Mesendoderm (in vitro differentiated cells): ENCODE measurements around the gene WDR72.

ENCODE experiments used
- DNase-seq: peaks from one replicate; pipeline ENCODE4 v3.0.0; 2013
- H2AK5ac ChIP-seq: 2 replicates; pipeline ENCODE4 v1.6.1; 2013; ENCODE audit warnings: low read length, inconsistent platforms
- H2BK120ac ChIP-seq: 2 replicates; pipeline ENCODE4 v1.6.1; 2013; ENCODE audit warnings: low read depth, mild to moderate bottlenecking, low read length, moderate library complexity, mixed read lengths
- H2BK15ac ChIP-seq: replicated peaks from 2 replicates; pipeline ENCODE4 v1.6.1; 2013; ENCODE audit warnings: low read depth, mild to moderate bottlenecking, moderate library complexity
- H2BK5ac ChIP-seq: 2 replicates; pipeline ENCODE4 v1.6.1; 2013; ENCODE audit warnings: low read length, inconsistent platforms
- H3K18ac ChIP-seq: 2 replicates; pipeline ENCODE4 v1.6.1; 2013; ENCODE audit warnings: mild to moderate bottlenecking, low read length, mixed read lengths
- H3K23ac ChIP-seq: one replicate; pipeline ENCODE4 v1.6.1; 2013; ENCODE audit warnings: low read length
- H3K27ac ChIP-seq: 2 replicates; pipeline ENCODE4 v1.5.1; 2013; ENCODE audit warnings: low read depth, mild to moderate bottlenecking, inconsistent platforms, low read length, moderate library complexity
- H3K27me3 ChIP-seq: 2 replicates; pipeline ENCODE4 v1.6.1; 2013; ENCODE audit warnings: low read length, control low read depth, mild to moderate bottlenecking, inconsistent platforms; ENCODE audit not compliant: insufficient read depth, poor library complexity
- H3K36me3 ChIP-seq: 2 replicates; pipeline ENCODE4 v1.6.1; 2013; ENCODE audit warnings: low read length, inconsistent platforms; ENCODE audit not compliant: control insufficient read depth, insufficient read depth
- H3K4ac ChIP-seq: one replicate; pipeline ENCODE4 v1.6.1; 2013; ENCODE audit warnings: low read depth, mild to moderate bottlenecking, low read length, moderate library complexity
- H3K4me1 ChIP-seq: 2 replicates; pipeline ENCODE4 v1.6.1; 2013; ENCODE audit warnings: low read depth, low read length, inconsistent platforms; ENCODE audit not compliant: control insufficient read depth
- H3K4me2 ChIP-seq: 2 replicates; pipeline ENCODE4 v1.6.1; 2013; ENCODE audit warnings: low read length
- H3K4me3 ChIP-seq: 2 replicates; pipeline ENCODE4 v1.5.1; 2013; ENCODE audit warnings: mild to moderate bottlenecking, low read length
- H3K56ac ChIP-seq: one replicate; pipeline ENCODE4 v1.6.1; 2013; ENCODE audit warnings: low read length
- H3K79me1 ChIP-seq: 2 replicates; pipeline ENCODE4 v1.6.1; 2013; ENCODE audit warnings: low read length, inconsistent platforms
- H3K79me2 ChIP-seq: 2 replicates; pipeline ENCODE4 v1.6.1; 2013; ENCODE audit warnings: mild to moderate bottlenecking, low read length; ENCODE audit not compliant: control insufficient read depth, insufficient read depth
- H3K9ac ChIP-seq: 2 replicates; pipeline ENCODE4 v1.6.1; 2013; ENCODE audit warnings: low read length, inconsistent platforms
- H4K5ac ChIP-seq: one replicate; pipeline ENCODE4 v1.6.1; 2013; ENCODE audit warnings: low read length
- H4K8ac ChIP-seq: one replicate; pipeline ENCODE4 v1.6.1; 2013; ENCODE audit warnings: low read depth, mild to moderate bottlenecking, control low read depth, low read length, moderate library complexity
- WGBS: extraction: QIAGEN DNeasy Blood & Tissue Kit; methylation state at CpG from one replicate; pipeline ENCODE4 v1.1.7; 2013; ENCODE audit warnings: low lambda C conversion rate, missing lambda C conversion rate; ENCODE audit not compliant: insufficient coverage; ENCODE audit errors: extremely low coverage; 5-methylcytosine and 5-hydroxymethylcytosine counted together

The WDR72 gene

GRCh38 chr15:53522991-53523390 lies 236.5 kb downstream of the WDR72 start:
- no peak overlapping the region for H2AK5ac ChIP-seq
- no peak overlapping the region for H3K4ac ChIP-seq
- no peaks in the 10 kb centered on the region for H3K79me1 ChIP-seq
- H3K36me3 ChIP-seq, result no peaks in the 10 kb centered on the region
- H3K56ac ChIP-seq, result no peak overlapping the region
- no peaks in the 10 kb centered on the region for H3K4me1 ChIP-seq
- H3K23ac ChIP-seq, result no peak overlapping the region
- no peak overlapping the region for H4K5ac ChIP-seq
- no peak overlapping the region for H2BK120ac ChIP-seq
- no peak overlapping the region for H3K27ac ChIP-seq
- peak overlapping the region; percentile 28 for H3K18ac ChIP-seq
- no peak overlapping the region for H3K4me3 ChIP-seq
- no peak overlapping the region for H2BK15ac ChIP-seq
- no peaks in the 10 kb centered on the region for H3K27me3 ChIP-seq
- no peak overlapping the region for H3K4me2 ChIP-seq
- no peaks in the 10 kb centered on the region for H3K79me2 ChIP-seq
- H2BK5ac ChIP-seq, result no peak overlapping the region
- no peak overlapping the region for H3K9ac ChIP-seq
- WGBS, result no CpG with 5 or more reads among the region's 3 CpGs
- H4K8ac ChIP-seq, result no peak overlapping the region
- DNase-seq, result peak; percentile 21

- Histone ChIP-seq H4K8ac (no peak overlapping the region), H3K27ac (no peak overlapping the region), H3K36me3 (no peaks in the 10 kb centered on the region), H2BK15ac (no peak overlapping the region), H3K4me2 (no peak overlapping the region), H2AK5ac (no peak overlapping the region), H3K23ac (no peak overlapping the region), H2BK120ac (no peak overlapping the region), H3K9ac (no peak overlapping the region), H2BK5ac (no peak overlapping the region), H3K4me3 (no peak overlapping the region), H3K56ac (no peak overlapping the region), H3K4me1 (no peaks in the 10 kb centered on the region), H4K5ac (no peak overlapping the region), H3K27me3 (no peaks in the 10 kb centered on the region), H3K79me1 (no peaks in the 10 kb centered on the region), H3K4ac (no peak overlapping the region), H3K18ac (no peak overlapping the region), H3K79me2 (no peaks in the 10 kb centered on the region)
- no CpG with 5 or more reads among the region's 2 CpGs for WGBS
- DNase-seq, result peak; percentile 10
Measured at GRCh38 chr15:53520996-53521395, 238.5 kb downstream of the WDR72 start.

GRCh38 chr15:53513431-53513830 lies 246.0 kb downstream of the WDR72 start:
- no peak for DNase-seq
- no CpG with 5 or more reads among the region's 3 CpGs for WGBS
- no peak overlapping the region for H3K4me2 ChIP-seq

DNA sequence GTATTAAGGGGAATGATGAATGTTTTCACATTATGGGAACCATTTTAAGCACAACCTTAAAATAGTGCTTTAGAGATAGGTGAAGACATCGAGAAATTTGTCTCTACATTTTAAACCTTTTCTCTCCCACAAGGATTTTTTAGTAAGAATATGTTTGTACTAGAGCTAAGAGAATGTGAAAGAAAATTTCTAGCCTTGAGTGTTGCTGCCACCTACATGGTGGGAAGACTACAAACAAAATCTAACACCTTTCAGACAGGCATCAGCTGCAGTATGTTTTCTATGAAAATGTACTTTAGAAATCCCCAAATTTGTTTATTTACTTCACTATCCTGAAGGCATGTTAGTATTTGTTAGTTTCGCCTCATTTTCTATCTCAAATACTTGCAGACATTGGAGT lies 247.4 kb downstream of the WDR72 start:
- Histone ChIP-seq H3K18ac (no peak overlapping the region), H3K4ac (no peak overlapping the region), H3K23ac (no peak overlapping the region), H3K4me3 (no peak overlapping the region), H3K36me3 (no peaks in the 10 kb centered on the region), H3K27me3 (no peaks in the 10 kb centered on the region), H3K4me2 (no peak overlapping the region), H4K8ac (no peak overlapping the region), H3K79me1 (no peaks in the 10 kb centered on the region), H3K4me1 (no peaks in the 10 kb centered on the region), H2BK15ac (no peak overlapping the region), H3K56ac (no peak overlapping the region), H2BK5ac (no peak overlapping the region), H4K5ac (no peak overlapping the region), H3K27ac (no peak overlapping the region), H2AK5ac (no peak overlapping the region), H3K79me2 (no peaks in the 10 kb centered on the region), H2BK120ac (no peak overlapping the region), H3K9ac (no peak overlapping the region)
- no CpG with 5 or more reads among the region's 2 CpGs for WGBS
- DNase-seq, result peak; percentile 23

More at GRCh38 chr15:53513431-53513830, 246.0 kb downstream of the WDR72 start:
- Histone ChIP-seq H4K5ac (no peak overlapping the region), H3K4me1 (no peaks in the 10 kb centered on the region), H3K27ac (no peak overlapping the region), H3K23ac (no peak overlapping the region), H3K27me3 (no peaks in the 10 kb centered on the region), H3K79me1 (no peaks in the 10 kb centered on the region), H2BK120ac (no peak overlapping the region), H3K9ac (no peak overlapping the region), H2BK5ac (no peak overlapping the region), H3K36me3 (no peaks in the 10 kb centered on the region), H2BK15ac (no peak overlapping the region), H3K18ac (no peak overlapping the region), H3K79me2 (no peaks in the 10 kb centered on the region), H3K4me3 (no peak overlapping the region), H4K8ac (no peak overlapping the region), H2AK5ac (no peak overlapping the region), H3K4ac (no peak overlapping the region), H3K56ac (no peak overlapping the region)

GRCh38 chr15:53511175-53511574 lies 248.3 kb downstream of the WDR72 start:
- Histone ChIP-seq H3K79me1 (no peaks in the 10 kb centered on the region), H2AK5ac (no peak overlapping the region), H3K56ac (no peak overlapping the region), H4K5ac (no peak overlapping the region), H3K23ac (no peak overlapping the region), H3K79me2 (no peaks in the 10 kb centered on the region), H3K4me3 (no peak overlapping the region), H4K8ac (no peak overlapping the region), H3K9ac (no peak overlapping the region), H3K36me3 (no peaks in the 10 kb centered on the region), H2BK15ac (no peak overlapping the region), H3K4ac (no peak overlapping the region), H2BK5ac (no peak overlapping the region), H3K27me3 (no peaks in the 10 kb centered on the region), H2BK120ac (no peak overlapping the region), H3K4me2 (no peak overlapping the region), H3K18ac (no peak overlapping the region), H3K27ac (no peak overlapping the region), H3K4me1 (no peaks in the 10 kb centered on the region)
- no peak for DNase-seq

- H2BK15ac ChIP-seq, result no peak overlapping the region
- H3K4ac ChIP-seq, result no peak overlapping the region
- no peaks in the 10 kb centered on the region for H3K4me1 ChIP-seq
- WGBS, result no CpG with 5 or more reads among the region's 2 CpGs
- no peak overlapping the region for H2BK5ac ChIP-seq
- no peak overlapping the region for H3K9ac ChIP-seq
- H3K4me2 ChIP-seq, result no peak overlapping the region
- no peak overlapping the region for H2BK120ac ChIP-seq
- no peak overlapping the region for H3K27ac ChIP-seq
- H3K79me2 ChIP-seq, result no peaks in the 10 kb centered on the region
- H4K5ac ChIP-seq, result no peak overlapping the region
- H3K23ac ChIP-seq, result no peak overlapping the region
- no peak overlapping the region for H3K56ac ChIP-seq
- H2AK5ac ChIP-seq, result no peak overlapping the region
- DNase-seq, result peak; percentile 16
- H3K36me3 ChIP-seq, result no peaks in the 10 kb centered on the region
- no peak overlapping the region for H3K18ac ChIP-seq
- no peaks in the 10 kb centered on the region for H3K27me3 ChIP-seq
- no peak overlapping the region for H4K8ac ChIP-seq
- H3K79me1 ChIP-seq, result no peaks in the 10 kb centered on the region
- no peak overlapping the region for H3K4me3 ChIP-seq
Measured at GRCh38 chr15:53506370-53506769, 253.1 kb downstream of the WDR72 start.
